GM23338 (cell line): ENCODE measurements around the gene PLEKHA8. TPM values are rescaled to one million over a fixed set of nuclear protein-coding genes. Genes with fewer than 3 reads are reported as not detected.

Experiments used
- ATAC-seq: fragments of 200-7000 bp; cut with Tn5 transposase; 3 replicates; pipeline ENCODE4 v1.9.1; 2020
- DNase-seq: peaks from one replicate; pipeline ENCODE4 v3.0.0-alpha.2; 2015; ENCODE audit warnings: low spot score
- H2AFZ ChIP-seq: fragments of 200-600 bp; sonication (generic); 2 replicates; pipeline ENCODE4 v1.8.0; 2016; ENCODE audit warnings: antibody characterized with exemption, mild to moderate bottlenecking, moderate library complexity
- H3F3A ChIP-seq: fragments of 200-600 bp; sonication (generic); replicated peaks from 2 replicates; pipeline ENCODE4 v1.8.0; 2017; ENCODE audit warnings: antibody characterized with exemption, mixed run types, low read depth
- H3K27ac ChIP-seq: fragments of 200-600 bp; sonication (generic); 2 replicates; pipeline ENCODE4 v1.6.1; 2016; ENCODE audit warnings: low read depth
- H3K27me3 ChIP-seq: fragments of 200-600 bp; sonication (generic); 2 replicates; pipeline ENCODE4 v1.8.0; 2016; ENCODE audit warnings: mild to moderate bottlenecking, mixed run types, moderate library complexity; ENCODE audit not compliant: insufficient read depth
- H3K36me3 ChIP-seq: fragments of 200-600 bp; sonication (generic); 2 replicates; pipeline ENCODE4 v1.8.0; 2016; ENCODE audit warnings: mild to moderate bottlenecking; ENCODE audit not compliant: insufficient read depth
- H3K4me1 ChIP-seq: fragments of 200-600 bp; sonication (generic); 2 replicates; pipeline ENCODE4 v1.8.0; 2016; ENCODE audit warnings: mild to moderate bottlenecking, moderate library complexity; ENCODE audit not compliant: insufficient read depth
- H3K4me2 ChIP-seq: fragments of 200-600 bp; sonication (generic); 2 replicates; pipeline ENCODE4 v1.7.1; 2017; ENCODE audit warnings: mixed run types
- H3K4me3 ChIP-seq: fragments of 200-600 bp; sonication (generic); 2 replicates; pipeline ENCODE4 v1.6.1; 2016; ENCODE audit warnings: mixed run types
- H3K79me2 ChIP-seq: fragments of 200-600 bp; sonication (generic); replicated peaks from 2 replicates; pipeline ENCODE4 v1.8.0; 2017; ENCODE audit warnings: mild to moderate bottlenecking; ENCODE audit not compliant: insufficient read depth
- H3K9me2 ChIP-seq: fragments of 200-600 bp; sonication (generic); 2 replicates; pipeline ENCODE4 v1.8.0; 2017; ENCODE audit not compliant: insufficient read depth
- H4K20me1 ChIP-seq: fragments of 200-600 bp; sonication (generic); replicated peaks from 2 replicates; pipeline ENCODE4 v1.8.0; 2017; ENCODE audit warnings: mild to moderate bottlenecking; ENCODE audit not compliant: insufficient read depth
- H3K27ac Mint-ChIP-seq: 2 replicates; pipeline ENCODE4 v1.8.0; 2020; ENCODE audit warnings: inconsistent platforms, mild to moderate bottlenecking, moderate library complexity, mixed read lengths
- H3K27me3 Mint-ChIP-seq: 3 replicates; pipeline ENCODE4 v1.8.0; 2022; ENCODE audit warnings: low read depth, mild to moderate bottlenecking, moderate library complexity, mixed read lengths, inconsistent platforms; ENCODE audit not compliant: insufficient read depth, poor library complexity
- H3K36me3 Mint-ChIP-seq: 3 replicates; pipeline ENCODE4 v1.8.0; 2021; ENCODE audit warnings: low read depth, mild to moderate bottlenecking, inconsistent platforms, moderate library complexity, mixed read lengths
- H3K4me1 Mint-ChIP-seq: 3 replicates; pipeline ENCODE4 v1.8.0; 2020; ENCODE audit warnings: mild to moderate bottlenecking, inconsistent platforms, mixed read lengths
- H3K4me3 Mint-ChIP-seq: 3 replicates; pipeline ENCODE4 v1.8.0; 2021; ENCODE audit warnings: moderate library complexity, mild to moderate bottlenecking, inconsistent platforms, mixed read lengths
- H3K9me3 Mint-ChIP-seq: 3 replicates; pipeline ENCODE4 v1.8.0; 2020; ENCODE audit warnings: moderate library complexity, mild to moderate bottlenecking, inconsistent platforms, mixed read lengths
- CREB1 ChIP-seq: fragments of 250-450 bp; sonication (Bioruptor Pico); IDR thresholded peaks from 2 replicates; pipeline ENCODE4 v1.5.0; 2020; ENCODE audit warnings: low read depth, mild to moderate bottlenecking, moderate library complexity
- CTCF ChIP-seq, 2 experiments: fragments of 200-600 bp in 1 of 2; sonication (generic) in 1 of 2; conservative IDR thresholded peaks; 2 replicates each; pipeline versions ENCODE4 v1.5.1 to v1.6.1; 2016 to 2017; ENCODE audit warnings: antibody characterized with exemption in 2 of 2, low read depth in 2 of 2, mild to moderate bottlenecking in 2 of 2, moderate library complexity in 1 of 2
- ETS1 ChIP-seq: IDR thresholded peaks from 2 replicates; pipeline ENCODE4 v1.6.1; 2016; ENCODE audit warnings: antibody characterized with exemption
- EZH2 ChIP-seq: fragments of 200-600 bp; sonication (generic); IDR thresholded peaks from one replicate; pipeline ENCODE4 v1.8.0; 2017; ENCODE audit warnings: antibody characterized with exemption, mild to moderate bottlenecking, low read depth; ENCODE audit not compliant: unreplicated experiment
- EZH2phosphoT487 ChIP-seq: fragments of 200-600 bp; sonication (generic); IDR thresholded peaks from one replicate; pipeline ENCODE4 v1.8.1; 2018; ENCODE audit warnings: antibody characterized with exemption; ENCODE audit not compliant: unreplicated experiment
- JUNB ChIP-seq: IDR thresholded peaks from one replicate; pipeline ENCODE4 v1.6.1; 2016; ENCODE audit warnings: antibody characterized with exemption; ENCODE audit not compliant: unreplicated experiment
- NANOG ChIP-seq: IDR thresholded peaks from 2 replicates; pipeline ENCODE4 v1.6.1; 2016; ENCODE audit warnings: antibody characterized with exemption, borderline replicate concordance
- POLR2AphosphoS5 ChIP-seq: IDR thresholded peaks from 2 replicates; pipeline ENCODE4 v1.6.1; 2016; ENCODE audit warnings: antibody characterized with exemption, low read depth
- REST ChIP-seq: IDR thresholded peaks from one replicate; pipeline ENCODE4 v1.6.1; 2018; ENCODE audit warnings: antibody characterized with exemption; ENCODE audit not compliant: unreplicated experiment
- STAT1 ChIP-seq: IDR thresholded peaks from one replicate; pipeline ENCODE4 v1.6.1; 2016; ENCODE audit warnings: antibody characterized with exemption; ENCODE audit not compliant: unreplicated experiment
- ZNF114 ChIP-seq: fragments of 250-450 bp; sonication (Bioruptor Pico); IDR thresholded peaks from 2 replicates; pipeline ENCODE4 v1.5.0; 2020; ENCODE audit warnings: mild to moderate bottlenecking, moderate library complexity
- ZNF331 ChIP-seq: fragments of 250-450 bp; sonication (Bioruptor Pico); IDR thresholded peaks from 2 replicates; pipeline ENCODE4 v1.5.0; 2020; ENCODE audit warnings: low read depth, mild to moderate bottlenecking, moderate library complexity
- ZNF462 ChIP-seq: fragments of 250-450 bp; sonication (Bioruptor Pico); IDR thresholded peaks from 2 replicates; pipeline ENCODE4 v1.5.0; 2020; ENCODE audit warnings: mild to moderate bottlenecking, moderate library complexity
- polyA plus RNA-seq: library from polyadenylated mRNA; unstranded; fragments of >200 nt; fragmentation: Nextera tagmentation; extraction: Ambion mirVana; gene quantifications from 2 replicates; pipeline ENCODE4 v1.2.1, GENCODE V29; 2016
- total RNA-seq: library from RNA; depleted of rRNA; stranded (reverse); fragments of >200 nt; shearing (Covaris generic); gene quantifications from 2 replicates; pipeline ENCODE4 v1.2.3, GENCODE V29; 2014

The PLEKHA8 gene
- total and polyA plus RNA-seq, 2 experiments from 2014 or later = 11.6 to 44.9 TPM

GRCh38 chr7:30010021-30010420, 18.2 kb upstream of the PLEKHA8 start:
- H3K27ac Mint-ChIP-seq = no peak overlapping the region
- Histone ChIP-seq H4K20me1 (no peaks in the 10 kb centered on the region; the same call in 1 of the 2 replicates), H3K79me2 (no peaks in the 10 kb centered on the region), H2AFZ (no peak overlapping the region), H3K36me3 (no peaks in the 10 kb centered on the region), H3K27me3 (no peaks in the 10 kb centered on the region), H3F3A (no peaks in the 10 kb centered on the region), H3K4me2 (no peak overlapping the region), H3K4me1 (no peaks in the 10 kb centered on the region), H3K9me2 (no peaks in the 10 kb centered on the region), H3K27ac (no peak overlapping the region), H3K4me3 (no peak overlapping the region)
- H3K36me3 Mint-ChIP-seq = peaks cover 7% of the 10 kb centered on the region; the same call in 2 of the 3 replicates
- DNase-seq (no peak), ATAC-seq (no peak)
- H3K4me1 Mint-ChIP-seq = peaks cover 7% of the 10 kb centered on the region; the same call in 2 of the 3 replicates
- TF ChIP-seq REST (no peak), ZNF462 (CRISPR knock-in tag) (no peak), ZNF331 (no peak), ZNF114 (no peak), CTCF (conservative IDR thresholded peaks at IDR 0.05; ENCODE audit: low read depth in 2 of 2) (no peak), EZH2 (no peak), JUNB (no peak), ETS1 (no peak), NANOG (no peak), POLR2AphosphoS5 (no peak), EZH2phosphoT487 (no peak), STAT1 (no peak), CREB1 (CRISPR knock-in tag) (no peak)
- H3K27me3 Mint-ChIP-seq = no peaks in the 10 kb centered on the region
- H3K4me3 Mint-ChIP-seq = no peak overlapping the region
- no peaks in the 10 kb centered on the region for H3K9me3 Mint-ChIP-seq
